NCI-H510A (cell line): Measurements from ENCODE around the gene KLHL21.
"Not testable (repeated sequence)": the region's sequence is repeated elsewhere in the genome, so short reads cannot be mapped to it uniquely, and the experiment has no call there.

Experiments used
- DNase-seq: peaks from one replicate; lab custom pipeline; 2025; lab: John Stamatoyannopoulos, UW

The KLHL21 gene

DNA sequence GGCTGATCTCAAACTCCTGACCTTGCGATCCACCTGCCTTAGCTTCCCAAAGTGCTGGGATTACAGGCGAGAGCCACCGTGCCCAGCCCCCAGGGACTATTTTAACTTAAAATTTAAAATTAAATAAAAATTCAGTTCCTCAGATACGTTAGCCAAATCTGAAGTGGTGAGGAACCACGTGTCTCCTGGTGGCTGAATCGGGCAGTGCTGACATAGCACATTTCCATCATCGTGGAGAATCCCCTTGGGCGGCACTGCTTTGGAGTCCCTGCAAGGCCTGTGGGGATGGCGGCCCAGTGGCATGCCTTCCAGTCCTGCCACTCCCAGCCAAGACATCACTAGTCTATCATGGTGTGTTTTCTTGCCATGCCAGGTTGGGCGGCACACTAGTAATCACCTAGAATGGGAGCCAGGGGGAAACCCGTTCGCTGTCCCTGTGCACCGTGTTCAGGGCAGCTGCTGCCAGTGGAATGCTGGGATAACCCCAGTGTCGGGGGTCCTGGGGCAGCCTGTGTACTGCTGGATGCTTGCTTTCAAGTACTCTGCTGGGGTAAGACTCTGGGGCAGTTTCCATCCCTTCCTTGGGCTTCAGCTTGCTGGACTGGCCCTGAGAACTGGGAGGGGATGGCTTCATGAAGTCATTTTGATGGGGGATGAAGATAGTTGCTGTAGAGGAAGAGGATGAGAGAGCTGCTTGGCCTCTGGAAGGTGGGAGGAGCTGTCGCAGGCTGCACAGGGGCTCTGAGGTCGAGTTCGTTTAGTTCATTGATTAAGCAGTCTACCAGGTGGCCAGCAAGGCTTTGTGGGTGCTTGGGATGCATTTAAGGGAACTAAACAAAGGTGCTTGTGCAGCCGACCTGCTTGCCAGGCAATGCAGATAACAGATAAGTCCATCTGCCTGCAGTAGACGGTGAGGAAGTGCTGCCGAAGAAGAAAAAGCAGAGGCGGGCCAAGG is 18.3 kb downstream of the KLHL21 start:
- no peak for DNase-seq

DNA sequence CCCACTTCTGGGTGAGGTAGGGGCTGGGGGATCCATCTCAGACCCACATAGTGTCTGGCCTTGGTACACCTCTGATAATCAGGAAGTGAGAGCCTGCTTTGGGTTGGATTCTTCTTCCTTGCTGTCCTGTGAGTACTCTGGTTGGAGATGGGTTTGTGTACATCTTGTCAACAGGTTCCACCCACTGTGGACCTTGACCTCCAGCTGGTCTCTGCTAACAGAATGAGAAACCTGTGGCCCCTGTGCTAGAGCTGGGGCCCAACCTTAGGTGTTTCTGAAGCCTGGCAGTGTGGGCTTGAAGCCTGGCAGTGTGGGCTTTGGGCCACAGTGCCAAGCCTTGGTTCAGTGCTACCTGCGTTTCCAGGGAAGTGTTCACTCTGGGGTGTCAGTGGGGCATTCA is 20.3 kb downstream of the KLHL21 start:
- DNase-seq: no peak

DNA sequence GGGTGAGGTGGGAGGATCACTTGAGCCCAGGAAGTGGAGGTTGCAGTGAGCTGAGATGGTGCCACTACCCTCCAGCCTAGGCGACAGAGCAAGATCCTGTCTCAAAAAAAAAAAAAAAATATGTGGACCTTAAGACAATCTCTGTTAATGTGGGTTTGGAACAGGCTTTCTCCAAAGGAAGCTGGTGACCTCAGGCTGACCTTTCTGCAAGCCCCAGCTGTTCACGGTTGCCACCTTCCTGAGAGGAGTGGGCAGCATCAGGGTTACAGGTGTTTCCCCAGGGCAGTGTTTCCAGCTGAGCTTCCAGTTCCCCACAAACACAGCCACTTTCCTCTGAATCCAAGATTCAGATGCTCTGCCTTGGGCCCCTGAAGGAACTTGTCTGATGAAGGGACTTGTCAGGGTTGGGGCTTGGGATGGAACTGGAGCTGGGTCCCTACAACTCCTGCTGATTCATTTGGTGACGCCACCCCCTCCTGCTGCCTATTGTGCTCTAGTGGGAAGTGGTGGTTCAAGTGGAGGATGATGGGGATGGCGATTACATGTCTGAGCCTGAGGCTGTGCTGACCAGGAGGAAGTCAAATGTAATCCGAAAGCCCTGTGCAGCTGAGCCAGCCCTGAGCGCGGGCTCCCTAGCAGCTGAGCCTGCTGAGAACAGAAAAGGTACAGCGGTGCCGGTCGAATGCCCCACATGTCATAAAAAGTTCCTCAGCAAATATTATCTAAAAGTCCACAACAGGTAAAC is 20.9 kb downstream of the KLHL21 start:
- DNase-seq: peak; percentile 89

DNA sequence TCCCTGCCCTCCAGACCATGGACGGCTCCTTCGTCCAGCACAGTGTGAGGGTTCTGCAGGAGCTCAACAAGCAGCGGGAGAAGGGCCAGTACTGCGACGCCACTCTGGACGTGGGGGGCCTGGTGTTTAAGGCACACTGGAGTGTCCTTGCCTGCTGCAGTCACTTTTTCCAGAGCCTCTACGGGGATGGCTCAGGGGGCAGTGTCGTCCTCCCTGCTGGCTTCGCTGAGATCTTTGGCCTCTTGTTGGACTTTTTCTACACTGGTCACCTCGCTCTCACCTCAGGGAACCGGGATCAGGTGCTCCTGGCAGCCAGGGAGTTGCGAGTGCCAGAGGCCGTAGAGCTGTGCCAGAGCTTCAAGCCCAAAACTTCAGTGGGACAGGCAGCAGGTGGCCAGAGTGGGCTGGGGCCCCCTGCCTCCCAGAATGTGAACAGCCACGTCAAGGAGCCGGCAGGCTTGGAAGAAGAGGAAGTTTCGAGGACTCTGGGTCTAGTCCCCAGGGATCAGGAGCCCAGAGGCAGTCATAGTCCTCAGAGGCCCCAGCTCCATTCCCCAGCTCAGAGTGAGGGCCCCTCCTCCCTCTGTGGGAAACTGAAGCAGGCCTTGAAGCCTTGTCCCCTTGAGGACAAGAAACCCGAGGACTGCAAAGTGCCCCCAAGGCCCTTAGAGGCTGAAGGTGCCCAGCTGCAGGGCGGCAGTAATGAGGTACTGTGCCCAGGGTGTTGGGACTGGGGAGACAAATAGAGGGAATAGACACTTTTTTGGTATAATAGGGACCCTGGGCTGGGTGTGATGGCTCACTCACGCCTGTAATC is 21.9 kb downstream of the KLHL21 start:
- no peak for DNase-seq

DNA sequence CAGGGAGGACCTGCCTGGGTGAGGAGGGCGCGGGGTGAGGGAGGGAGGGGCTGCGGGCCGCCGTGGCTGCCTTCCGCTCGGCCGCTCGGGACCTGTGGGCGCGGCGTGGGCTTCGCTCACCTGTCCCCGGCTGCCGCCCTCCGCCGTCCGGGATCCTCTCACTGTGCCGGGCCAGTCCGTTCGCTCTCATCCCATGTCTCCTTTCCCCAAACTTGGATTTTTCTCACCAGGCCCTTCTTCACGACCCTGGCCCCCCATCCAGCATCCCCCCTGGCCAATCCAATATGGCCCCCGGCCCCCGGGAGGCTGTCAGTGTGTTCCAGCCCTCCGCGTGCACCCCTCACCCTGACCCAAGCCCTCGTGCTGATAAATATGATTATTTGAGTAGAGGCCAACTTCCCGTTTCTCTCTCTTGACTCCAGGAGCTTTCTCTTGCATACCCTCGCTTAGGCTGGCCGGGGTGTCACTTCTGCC is 22.5 kb downstream of the KLHL21 start:
- no peak for DNase-seq

DNA sequence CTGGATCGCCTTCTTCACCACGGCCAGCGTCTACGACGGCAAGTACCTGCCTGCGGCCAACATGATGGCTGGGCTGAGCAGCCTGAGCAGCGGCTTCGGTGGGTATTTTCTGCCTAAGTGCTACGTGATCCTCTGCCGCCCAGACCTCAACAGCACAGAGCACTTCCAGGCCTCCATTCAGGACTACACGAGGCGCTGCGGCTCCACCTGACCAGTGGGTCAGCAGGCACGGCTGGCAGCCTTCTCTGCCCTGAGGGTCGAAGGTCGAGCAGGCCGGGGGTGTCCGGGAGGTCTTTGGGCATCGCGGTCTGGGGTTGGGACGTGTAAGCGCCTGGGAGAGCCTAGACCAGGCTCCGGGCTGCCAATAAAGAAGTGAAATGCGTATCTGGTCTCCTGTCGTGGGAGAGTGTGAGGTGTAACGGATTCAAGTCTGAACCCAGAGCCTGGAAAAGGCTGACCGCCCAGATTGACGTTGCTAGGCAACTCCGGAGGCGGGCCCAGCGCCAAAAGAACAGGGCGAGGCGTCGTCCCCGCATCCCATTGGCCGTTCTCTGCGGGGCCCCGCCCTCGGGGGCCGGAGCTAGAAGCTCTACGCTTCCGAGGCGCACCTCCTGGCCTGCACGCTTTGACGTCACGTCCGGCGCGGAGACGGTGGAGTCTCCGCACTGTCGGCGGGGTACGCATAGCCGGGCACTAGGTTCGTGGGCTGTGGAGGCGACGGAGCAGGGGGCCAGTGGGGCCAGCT is 23.1 kb downstream of the KLHL21 start, which contains the start of gene ZBTB48:
Gene ZBTB48 (plus strand): TSS at position 621 of the 745 bp plus-strand sequence. CDS start 616 bp downstream, outside the sequence.
- peak; percentile 99 for DNase-seq

DNA sequence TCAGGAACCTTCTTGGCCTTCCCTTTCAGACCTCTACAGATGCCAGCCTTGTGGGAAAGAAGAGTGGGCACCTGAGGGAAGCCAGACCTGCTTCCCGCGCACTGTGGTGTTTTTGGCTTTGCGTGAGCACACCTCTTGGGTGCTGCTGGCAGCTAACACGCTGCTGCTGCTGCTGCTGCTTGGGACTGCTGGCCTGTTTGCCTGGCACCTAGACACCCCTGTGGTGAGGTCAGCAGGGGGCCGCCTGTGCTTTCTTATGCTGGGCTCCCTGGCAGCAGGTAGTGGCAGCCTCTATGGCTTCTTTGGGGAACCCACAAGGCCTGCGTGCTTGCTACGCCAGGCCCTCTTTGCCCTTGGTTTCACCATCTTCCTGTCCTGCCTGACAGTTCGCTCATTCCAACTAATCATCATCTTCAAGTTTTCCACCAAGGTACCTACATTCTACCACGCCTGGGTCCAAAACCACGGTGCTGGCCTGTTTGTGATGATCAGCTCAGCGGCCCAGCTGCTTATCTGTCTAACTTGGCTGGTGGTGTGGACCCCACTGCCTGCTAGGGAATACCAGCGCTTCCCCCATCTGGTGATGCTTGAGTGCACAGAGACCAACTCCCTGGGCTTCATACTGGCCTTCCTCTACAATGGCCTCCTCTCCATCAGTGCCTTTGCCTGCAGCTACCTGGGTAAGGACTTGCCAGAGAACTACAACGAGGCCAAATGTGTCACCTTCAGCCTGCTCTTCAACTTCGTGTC is 23.9 kb downstream of the KLHL21 start:
- DNase-seq: no peak

DNA sequence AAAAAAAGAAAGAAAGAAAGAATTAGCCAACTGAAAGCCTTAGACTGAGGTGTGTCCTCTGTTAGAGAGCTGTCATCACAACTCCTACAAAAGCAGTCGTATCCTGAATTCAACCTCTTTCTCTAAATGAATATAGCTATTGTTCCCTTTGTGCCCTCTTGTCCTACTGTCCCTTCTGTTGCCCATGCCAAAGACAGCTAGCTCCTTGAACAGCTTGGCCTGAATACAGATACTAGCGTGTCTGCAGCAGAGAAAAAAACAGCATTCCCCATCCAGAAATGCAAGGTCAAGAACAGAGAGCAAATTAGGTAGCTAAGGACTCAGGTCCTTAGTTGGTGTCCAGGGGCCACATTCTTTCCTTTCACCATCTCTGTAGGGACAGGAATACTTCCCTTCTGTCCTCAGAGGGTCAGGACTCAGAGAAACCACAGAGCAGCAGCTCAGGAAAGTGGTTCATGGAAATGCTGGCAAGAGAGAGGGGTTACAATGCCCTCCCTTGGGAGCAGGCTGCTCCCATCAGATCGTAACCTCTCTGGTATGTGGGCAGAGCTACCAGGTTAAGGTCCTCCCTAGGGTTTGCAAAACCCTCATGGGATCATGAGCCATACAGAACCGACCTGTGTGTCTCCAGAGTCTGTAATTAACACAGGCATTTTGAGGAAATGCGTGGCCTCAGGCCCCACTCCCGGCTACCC is 24.7 kb downstream of the KLHL21 start:
- no peak for DNase-seq

DNA sequence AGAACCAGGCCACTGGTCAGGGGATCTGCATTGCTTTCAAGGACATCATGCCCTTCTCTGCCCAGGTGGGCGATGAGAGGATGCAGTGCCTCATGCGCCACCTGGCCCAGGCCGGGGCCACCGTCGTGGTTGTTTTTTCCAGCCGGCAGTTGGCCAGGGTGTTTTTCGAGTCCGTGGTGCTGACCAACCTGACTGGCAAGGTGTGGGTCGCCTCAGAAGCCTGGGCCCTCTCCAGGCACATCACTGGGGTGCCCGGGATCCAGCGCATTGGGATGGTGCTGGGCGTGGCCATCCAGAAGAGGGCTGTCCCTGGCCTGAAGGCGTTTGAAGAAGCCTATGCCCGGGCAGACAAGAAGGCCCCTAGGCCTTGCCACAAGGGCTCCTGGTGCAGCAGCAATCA is 27.9 kb downstream of the KLHL21 start:
- no peak for DNase-seq

DNA sequence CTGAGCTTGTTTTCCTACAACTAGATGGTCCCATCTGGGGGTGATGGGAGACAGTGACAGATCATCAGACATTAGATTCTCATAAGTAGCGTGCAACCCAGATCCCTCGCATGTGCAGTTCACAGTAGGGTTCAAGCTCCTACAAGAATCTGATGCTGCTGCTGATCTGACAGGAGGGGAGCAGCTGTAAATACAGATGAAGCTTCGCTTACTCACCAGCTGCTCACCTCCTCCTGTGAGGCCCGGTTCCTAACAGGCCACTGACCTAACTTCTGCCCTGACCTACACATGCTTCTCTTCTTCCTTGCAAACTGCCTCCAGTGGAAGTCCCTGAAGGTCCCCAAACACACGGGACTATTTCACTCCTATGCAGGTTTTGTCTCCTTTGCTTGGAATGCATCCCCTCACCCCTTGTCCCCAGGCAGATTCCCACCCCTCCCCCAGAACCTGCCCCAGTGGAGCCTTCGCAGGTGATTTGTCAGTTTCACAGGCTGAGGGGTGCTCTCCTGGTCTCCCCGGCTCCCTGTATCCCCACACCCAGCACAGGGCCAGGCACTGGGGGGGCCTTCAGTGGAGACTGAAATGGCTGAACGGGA is 28.5 kb downstream of the KLHL21 start:
- no peak for DNase-seq

DNA sequence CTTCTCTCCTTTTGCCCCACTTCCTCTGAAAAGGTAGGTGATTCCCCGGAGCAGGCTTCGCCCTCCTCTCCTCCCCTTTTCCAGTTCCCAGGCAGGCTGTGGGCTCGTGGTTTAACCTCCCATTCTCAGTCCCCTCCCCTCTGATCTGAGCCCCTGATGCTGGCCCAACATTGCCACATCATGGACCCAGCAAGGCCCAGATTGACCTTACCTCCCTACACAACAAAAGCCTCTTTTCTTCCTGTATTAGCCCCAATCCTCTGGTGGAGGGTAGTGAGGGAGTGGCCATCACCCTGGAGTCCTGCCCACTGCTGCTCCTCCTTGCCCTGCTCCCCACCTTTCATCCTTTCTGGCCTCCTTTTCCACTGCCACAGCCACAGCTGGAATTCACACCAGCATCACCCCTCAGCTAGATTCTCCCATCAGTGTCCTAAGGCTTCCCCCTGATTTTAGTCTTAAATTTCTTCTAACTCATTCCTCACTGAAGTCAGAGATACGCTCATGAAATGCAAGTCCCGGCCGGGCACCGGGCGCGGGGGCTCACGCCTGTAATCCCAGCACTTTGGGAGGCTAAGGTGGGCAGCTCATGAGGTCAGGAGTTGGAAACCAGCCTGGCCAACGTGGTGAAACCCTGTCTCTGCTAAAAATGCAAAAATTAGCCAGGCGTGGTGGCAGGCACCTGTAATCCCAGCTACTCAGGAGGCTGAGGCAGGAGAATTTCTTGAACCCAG is 29.9 kb downstream of the KLHL21 start:
- no peak for DNase-seq

DNA sequence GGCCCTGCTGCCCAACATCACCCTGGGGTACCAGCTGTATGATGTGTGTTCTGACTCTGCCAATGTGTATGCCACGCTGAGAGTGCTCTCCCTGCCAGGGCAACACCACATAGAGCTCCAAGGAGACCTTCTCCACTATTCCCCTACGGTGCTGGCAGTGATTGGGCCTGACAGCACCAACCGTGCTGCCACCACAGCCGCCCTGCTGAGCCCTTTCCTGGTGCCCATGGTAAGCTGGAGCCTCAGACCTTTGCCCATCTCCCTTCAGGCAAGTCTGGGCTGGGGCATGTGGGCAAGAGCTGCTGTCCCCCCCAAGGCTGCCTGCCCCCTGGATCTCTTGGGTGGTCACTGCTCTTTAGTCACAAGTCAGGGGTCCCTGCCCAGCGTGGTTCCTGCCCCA is 31.7 kb downstream of the KLHL21 start:
- DNase-seq: no peak

DNA sequence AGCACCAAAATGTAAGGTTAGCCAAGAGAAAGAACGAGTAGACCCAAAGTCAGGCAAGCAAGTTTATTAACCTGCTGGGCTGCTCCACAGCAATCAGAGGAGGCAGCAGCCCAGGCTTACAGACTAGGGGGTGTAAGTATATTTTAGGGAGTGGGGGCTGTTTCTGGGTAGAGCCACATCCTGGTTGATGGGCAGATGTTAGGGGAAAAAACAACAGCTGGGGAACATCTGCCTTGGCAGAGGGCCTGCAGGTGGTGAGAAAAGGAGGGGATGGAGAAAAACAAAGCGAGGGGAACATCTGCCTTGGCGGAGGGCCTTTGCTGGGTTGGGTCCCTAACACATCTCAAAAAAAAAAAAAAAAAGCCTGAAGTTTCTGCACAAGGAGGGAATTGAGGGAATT is 32.6 kb downstream of the KLHL21 start:
- no peak for DNase-seq

DNA sequence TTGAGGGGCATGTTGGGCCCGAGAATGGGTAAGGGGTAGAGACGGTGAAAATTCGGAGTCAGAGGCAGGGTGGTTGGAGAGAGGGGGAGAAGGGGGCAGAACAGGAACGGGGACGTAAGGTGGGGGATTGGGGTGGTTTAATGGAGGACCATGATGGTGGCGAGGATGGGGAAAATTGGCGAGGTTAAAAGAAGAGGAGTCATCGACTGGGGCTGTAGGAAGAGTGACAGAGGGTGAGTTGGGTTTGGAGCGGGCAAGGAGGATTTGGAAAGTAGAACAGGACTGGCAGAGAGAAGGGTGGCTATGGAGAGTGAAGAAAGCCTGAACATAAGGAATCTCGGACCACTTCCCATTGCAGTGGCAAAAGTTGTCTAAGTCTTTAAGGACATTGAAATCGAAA is 33.6 kb downstream of the KLHL21 start:
- DNase-seq: no peak

DNA sequence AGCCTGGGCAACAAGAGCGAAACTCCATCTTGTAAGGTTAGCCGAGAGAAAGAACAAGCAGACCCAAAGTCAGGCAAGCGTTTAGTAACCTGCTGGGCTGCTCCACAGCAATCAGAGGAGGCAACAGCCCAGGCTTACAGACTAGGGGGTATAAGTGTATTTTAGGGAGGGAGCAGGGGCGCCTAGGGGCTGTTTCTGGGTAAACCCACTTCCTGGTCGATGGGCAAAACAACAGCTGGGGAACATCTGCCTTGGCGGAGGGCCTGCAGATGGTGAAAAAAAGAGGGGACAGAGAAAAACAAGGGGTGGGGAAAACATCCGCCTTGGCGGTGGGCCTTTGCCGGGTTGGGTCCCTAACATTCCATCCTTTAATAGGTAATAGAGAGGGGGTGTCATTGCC is 42.4 kb downstream of the KLHL21 start:
- DNase-seq: no peak

DNA sequence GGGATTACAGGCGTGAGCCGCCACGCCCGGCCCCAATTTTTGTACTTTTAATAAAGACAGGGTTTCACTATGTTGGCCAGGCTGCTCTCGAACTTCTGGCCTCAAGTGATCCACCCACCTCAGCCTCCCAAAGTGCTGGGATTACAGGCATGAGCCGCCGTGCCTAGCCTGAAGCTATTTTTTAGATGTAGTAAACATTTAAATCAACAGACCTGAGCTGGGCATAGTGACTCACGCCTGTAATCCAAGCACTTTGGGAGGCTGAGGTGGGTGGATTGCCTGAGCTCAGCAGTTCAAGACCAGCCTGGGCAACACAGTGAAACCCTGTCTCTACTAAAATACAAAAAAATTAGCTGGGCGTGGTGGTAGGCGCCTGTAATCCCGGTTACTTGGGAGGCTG is 43.5 kb downstream of the KLHL21 start:
- DNase-seq: not testable (repeated sequence)

DNA sequence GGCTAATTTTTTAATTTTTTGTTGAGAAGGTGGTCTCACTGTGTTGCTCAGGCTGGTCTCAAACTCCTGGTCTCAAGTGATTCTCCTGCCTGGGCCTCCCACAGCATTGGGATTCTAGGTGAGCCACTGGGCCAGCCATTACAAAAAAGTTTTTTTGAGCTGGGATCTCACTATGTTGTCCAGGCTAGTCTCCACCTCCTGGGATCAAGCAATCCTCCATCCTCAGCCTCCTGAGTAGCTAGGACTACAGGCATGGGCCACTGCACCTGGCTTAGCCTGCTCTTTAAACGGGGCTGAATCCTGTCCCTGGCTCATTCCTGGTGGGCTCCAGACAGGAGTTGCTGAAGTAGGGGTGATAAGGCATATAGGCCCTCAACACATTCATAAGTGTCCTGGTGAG is 45.1 kb downstream of the KLHL21 start:
- no peak for DNase-seq

DNA sequence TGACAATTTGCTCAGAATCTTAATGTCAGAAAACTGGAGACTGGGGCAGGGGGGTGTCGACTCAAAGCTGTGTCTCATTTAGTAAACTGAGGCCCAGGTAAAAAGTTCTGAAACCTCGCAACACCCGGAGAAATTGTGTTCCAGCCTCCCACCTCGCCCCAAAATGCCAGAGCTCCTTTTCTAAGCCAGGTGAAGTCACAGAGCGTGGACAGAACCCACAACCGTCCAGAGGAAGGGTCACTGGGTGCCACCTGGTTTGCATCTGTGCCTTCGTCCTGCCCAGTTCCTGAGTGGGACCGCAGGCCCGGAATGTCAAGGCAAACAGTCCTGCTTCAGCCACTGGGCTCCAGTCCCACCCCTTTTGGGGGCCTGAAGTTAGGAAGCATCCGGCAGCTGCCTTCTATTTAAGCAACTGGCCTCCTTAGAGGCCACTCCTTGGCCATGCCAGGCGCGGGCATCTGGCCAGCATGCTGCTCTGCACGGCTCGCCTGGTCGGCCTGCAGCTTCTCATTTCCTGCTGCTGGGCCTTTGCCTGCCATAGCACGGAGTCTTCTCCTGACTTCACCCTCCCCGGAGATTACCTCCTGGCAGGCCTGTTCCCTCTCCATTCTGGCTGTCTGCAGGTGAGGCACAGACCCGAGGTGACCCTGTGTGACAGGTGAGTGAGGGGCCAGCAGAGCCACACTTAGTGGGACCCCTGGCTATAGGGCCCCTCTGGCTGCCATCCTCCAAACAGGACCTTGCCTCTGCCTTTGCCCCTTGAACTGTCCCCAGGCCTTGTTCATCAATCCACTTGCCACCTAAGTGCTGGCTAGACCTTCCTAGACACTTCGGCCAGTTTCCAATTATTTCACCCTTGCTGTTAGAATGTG is 47.5 kb downstream of the KLHL21 start, which contains the start of gene TAS1R1:
Gene TAS1R1 (plus strand): TSS at position 401 of the 872 bp plus-strand sequence. CDS start 67 bp downstream, at position 468.
- no peak for DNase-seq
